NT2/D1 (cell line): ENCODE measurements around the gene CELSR1.

Experiments
- DNase-seq: peaks from one replicate; pipeline ENCODE4 v3.0.0-alpha.2; 2011; ENCODE audit warnings: low read depth, low spot score
- H3K27me3 ChIP-seq: 2 replicates; pipeline ENCODE4 v1.6.0; 2011; ENCODE audit warnings: mild to moderate bottlenecking; ENCODE audit not compliant: insufficient read length, insufficient read depth
- H3K36me3 ChIP-seq: 2 replicates; pipeline ENCODE4 v1.6.1; 2011; ENCODE audit warnings: mild to moderate bottlenecking, low read length, mixed read lengths; ENCODE audit not compliant: insufficient read depth, insufficient read length
- H3K4me1 ChIP-seq: 2 replicates; pipeline ENCODE4 v1.5.1; 2011; ENCODE audit not compliant: insufficient read depth, insufficient read length
- H3K4me3 ChIP-seq: 2 replicates; pipeline ENCODE4 v1.5.1; 2011; ENCODE audit warnings: low read depth; ENCODE audit not compliant: insufficient read length
- H3K9ac ChIP-seq: 2 replicates; pipeline ENCODE4 v1.6.0; 2011; ENCODE audit warnings: low read depth; ENCODE audit not compliant: insufficient read length
- H3K9me3 ChIP-seq: 2 replicates; pipeline ENCODE4 v1.5.1; 2011; ENCODE audit warnings: mild to moderate bottlenecking, low read length; ENCODE audit not compliant: insufficient read depth
- SUZ12 ChIP-seq: IDR thresholded peaks from 2 replicates; pipeline ENCODE4 v1.6.1; 2011; ENCODE audit not compliant: insufficient read length, insufficient read depth; ENCODE audit errors: extremely low read depth
- YY1 ChIP-seq: IDR thresholded peaks from 2 replicates; pipeline ENCODE4 v1.6.1; 2011; ENCODE audit not compliant: insufficient read length, insufficient read depth
- ZNF274 ChIP-seq: IDR thresholded peaks from 2 replicates; pipeline ENCODE4 v1.6.1; 2011; ENCODE audit warnings: mild to moderate bottlenecking, low read depth, low read length

Gene CELSR1

DNA sequence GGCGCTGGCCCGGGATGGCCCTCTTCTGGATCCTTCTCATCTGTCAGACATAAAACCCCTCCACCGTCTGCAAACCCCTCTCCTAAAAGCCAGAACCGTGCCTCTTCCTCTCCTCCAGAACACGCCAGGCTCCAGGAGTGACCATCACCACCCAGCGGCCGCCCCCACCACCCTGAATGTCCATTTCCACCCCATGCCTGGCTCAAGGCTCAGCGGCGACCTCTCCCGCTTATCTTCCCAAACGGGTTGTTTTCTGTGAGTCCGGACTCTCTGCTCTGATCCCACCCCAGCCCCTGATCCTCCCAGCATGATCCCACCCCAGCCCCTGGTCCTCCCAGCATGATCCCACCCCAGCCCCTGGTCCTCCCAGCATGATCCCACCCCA lies 37.6 kb downstream of the CELSR1 start:
- Histone ChIP-seq H3K27me3 (no peaks in the 10 kb centered on the region), H3K36me3 (peaks cover 2% of the 10 kb centered on the region), H3K9me3 (no peaks in the 10 kb centered on the region), H3K4me3 (no peak overlapping the region), H3K4me1 (peaks cover 10% of the 10 kb centered on the region), H3K9ac (no peak overlapping the region)
- no peak for DNase-seq
- no peak for TF ChIP-seq YY1
- TF ChIP-seq SUZ12 = no peak
- no peak for TF ChIP-seq ZNF274

DNA sequence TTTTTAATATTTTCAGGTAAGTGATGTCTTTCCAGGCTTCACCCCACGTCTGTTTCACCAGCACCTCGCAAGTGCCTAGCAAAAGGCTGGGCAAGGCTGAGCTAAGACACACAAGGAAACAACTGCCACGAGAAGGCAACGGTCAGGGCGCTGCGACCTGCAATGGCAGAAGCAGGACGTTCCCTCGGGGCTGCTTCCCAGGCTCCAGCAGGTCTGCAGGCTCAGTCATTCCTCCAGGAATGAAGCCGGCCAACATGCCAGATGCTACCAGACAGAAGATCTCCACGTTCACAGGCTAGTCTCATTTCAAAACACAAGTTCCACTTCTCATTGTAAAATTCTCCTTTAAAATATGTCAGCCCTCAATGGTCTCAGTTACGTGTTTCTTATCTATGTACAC lies 45.5 kb downstream of the CELSR1 start:
- no peak for DNase-seq

DNA sequence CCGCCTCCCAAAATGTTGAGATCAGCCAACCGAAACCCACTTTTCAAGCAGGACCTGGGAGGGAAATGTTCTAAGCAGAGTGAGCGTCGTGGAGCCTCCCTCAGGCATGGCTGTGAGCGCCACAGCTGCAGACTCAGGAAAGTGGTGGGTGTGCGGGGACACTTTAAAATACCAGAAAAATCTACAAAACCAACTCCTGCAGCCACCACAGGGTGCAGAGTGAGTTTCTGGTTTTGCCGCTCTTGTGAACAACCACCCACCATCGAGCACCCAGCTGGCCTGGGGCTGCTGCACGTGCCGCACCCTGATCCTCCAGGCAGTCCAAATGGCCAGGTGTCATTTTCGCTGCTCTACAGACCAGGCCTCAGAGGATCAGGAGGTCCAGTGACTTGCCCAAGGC lies 46.9 kb downstream of the CELSR1 start:
- Histone ChIP-seq H3K27me3 (no peaks in the 10 kb centered on the region), H3K36me3 (no peaks in the 10 kb centered on the region), H3K9ac (no peak overlapping the region), H3K4me3 (no peak overlapping the region), H3K4me1 (peaks cover 4% of the 10 kb centered on the region), H3K9me3 (no peaks in the 10 kb centered on the region)
- DNase-seq = no peak
- TF ChIP-seq SUZ12 (no peak), YY1 (no peak), ZNF274 (no peak)

More for the DNA sequence above, 45.5 kb downstream of the CELSR1 start:
- H3K27me3 ChIP-seq = no peaks in the 10 kb centered on the region
- no peak overlapping the region for H3K9ac ChIP-seq
- TF ChIP-seq ZNF274 (no peak), SUZ12 (no peak), YY1 (no peak)
- no peaks in the 10 kb centered on the region for H3K36me3 ChIP-seq
- H3K4me1 ChIP-seq = peaks cover 3% of the 10 kb centered on the region
- H3K4me3 ChIP-seq = no peak overlapping the region
- H3K9me3 ChIP-seq = no peaks in the 10 kb centered on the region

DNA sequence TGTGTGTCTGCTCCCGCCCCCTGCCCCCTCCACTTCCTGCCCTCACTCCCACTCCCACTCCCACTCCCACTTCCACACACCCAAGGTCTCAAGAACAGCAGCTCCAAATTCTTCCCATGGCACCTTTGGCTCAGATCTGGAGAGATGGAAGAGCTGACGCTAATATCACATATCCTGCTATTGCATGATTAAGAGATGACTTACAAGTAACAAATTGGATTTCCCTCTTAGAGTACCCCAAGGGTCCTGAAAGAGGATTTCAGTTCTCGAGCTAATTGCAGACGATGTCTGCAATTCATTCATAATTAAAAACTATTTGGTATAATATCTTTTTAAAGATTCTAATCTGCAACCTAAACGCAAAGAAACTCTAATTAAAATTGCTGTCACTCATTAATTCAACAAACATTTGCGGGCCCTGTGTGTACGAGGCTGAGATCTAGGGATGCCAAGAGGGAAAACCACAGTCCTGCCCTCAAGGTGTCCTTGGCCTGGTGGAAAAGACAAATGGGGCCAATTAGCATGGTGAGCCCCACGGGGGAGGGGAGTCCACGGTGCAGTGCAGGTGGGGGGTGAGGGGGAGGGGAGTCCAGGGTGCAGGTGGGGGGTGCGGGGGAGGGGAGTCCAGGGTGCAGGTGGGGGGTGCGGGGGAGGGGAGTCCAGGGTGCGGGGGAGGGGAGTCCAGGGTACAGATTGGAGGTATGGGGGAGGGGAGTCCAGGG lies 50.3 kb downstream of the CELSR1 start:
- no peaks in the 10 kb centered on the region for H3K27me3 ChIP-seq
- TF ChIP-seq SUZ12 (no peak), YY1 (no peak), ZNF274 (no peak)
- peaks cover 12% of the 10 kb centered on the region; the same call in 1 of the 2 replicates for H3K9me3 ChIP-seq
- no peaks in the 10 kb centered on the region for H3K36me3 ChIP-seq
- DNase-seq = no peak
- H3K4me3 ChIP-seq = no peak overlapping the region
- H3K9ac ChIP-seq = no peak overlapping the region
- H3K4me1 ChIP-seq = peaks cover 6% of the 10 kb centered on the region

DNA sequence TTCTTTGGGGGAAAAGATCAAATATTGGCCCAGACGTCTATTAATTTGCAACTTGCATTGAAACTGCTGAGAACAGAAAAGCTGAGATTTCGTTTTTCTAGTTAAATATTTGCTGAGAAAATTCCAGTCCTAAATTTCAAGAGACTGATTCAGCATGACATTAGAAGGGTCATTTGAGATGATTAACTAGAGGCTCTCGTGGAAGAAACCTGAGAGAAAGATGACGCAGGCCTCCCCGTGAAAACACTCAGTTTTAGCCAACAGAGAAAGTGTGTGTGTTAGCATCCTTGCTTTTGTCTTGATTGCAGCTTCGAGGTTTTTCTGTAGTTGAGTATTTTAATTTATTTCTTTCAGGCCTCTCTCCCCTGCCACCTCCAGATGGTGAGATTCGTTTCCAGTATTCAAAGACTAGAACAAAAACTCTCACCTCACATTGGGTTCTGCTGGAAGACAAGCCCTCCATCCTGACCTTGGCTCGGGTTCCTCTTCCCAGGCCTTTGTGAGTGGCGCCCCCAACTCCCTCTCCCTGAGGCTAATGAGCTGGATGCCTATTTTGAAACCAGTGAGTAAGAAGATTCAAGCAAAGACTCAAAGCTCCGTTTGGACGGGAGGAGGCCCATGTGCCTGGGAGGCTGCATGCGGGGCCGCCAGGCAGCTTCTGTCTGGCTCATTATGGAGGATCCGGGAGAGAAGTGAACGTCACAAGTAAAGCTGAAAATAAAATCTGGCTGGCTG lies 52.4 kb downstream of the CELSR1 start:
- no peaks in the 10 kb centered on the region for H3K36me3 ChIP-seq
- H3K9me3 ChIP-seq = peaks cover 13% of the 10 kb centered on the region; the same call in 1 of the 2 replicates
- TF ChIP-seq ZNF274 = no peak
- TF ChIP-seq SUZ12 = no peak
- no peak for TF ChIP-seq YY1
- no peak for DNase-seq
- no peak overlapping the region for H3K4me3 ChIP-seq
- H3K4me1 ChIP-seq = peaks cover 6% of the 10 kb centered on the region
- no peaks in the 10 kb centered on the region for H3K27me3 ChIP-seq
- H3K9ac ChIP-seq = no peak overlapping the region

DNA sequence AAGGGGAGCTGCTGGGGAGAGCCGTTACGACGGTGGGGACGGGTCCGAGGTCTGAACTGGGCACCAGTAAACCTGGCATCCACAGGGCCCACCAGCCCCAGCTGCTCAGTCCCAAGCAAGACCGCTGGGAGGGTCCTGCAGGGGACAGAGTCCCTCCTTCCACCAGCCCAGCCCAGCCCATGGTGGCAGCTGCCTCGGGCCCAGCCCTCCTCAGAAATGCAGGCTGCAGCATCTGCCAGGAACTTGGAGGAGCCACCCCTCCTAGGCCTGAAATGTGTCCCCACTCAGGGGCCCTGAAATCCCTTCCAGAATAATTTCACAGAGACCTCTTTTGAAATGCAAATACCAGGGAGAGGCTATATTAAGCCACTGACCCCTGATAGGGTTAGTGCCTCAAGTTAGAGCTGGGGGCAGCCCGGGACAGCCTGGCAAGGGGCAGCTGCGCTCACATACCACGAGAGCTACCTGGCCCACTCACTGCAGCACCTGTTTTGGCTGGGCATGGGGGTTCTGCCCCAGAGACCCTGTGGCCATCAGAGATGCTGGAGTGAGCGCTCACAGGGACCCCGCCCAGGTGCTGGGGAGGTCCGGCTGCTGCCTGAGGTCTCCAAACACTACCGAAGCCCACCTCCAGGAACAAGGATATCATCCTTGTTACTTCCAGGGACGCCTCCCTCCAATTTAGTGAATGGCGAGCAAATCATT lies 53.1 kb downstream of the CELSR1 start:
- no peak for TF ChIP-seq YY1
- TF ChIP-seq SUZ12 = no peak
- no peak for TF ChIP-seq ZNF274
- Histone ChIP-seq H3K4me1 (peaks cover 6% of the 10 kb centered on the region), H3K9me3 (peaks cover 13% of the 10 kb centered on the region; the same call in 1 of the 2 replicates), H3K4me3 (no peak overlapping the region), H3K9ac (peak overlapping the region; percentile 50), H3K36me3 (no peaks in the 10 kb centered on the region), H3K27me3 (no peaks in the 10 kb centered on the region)
- DNase-seq = no peak

DNA sequence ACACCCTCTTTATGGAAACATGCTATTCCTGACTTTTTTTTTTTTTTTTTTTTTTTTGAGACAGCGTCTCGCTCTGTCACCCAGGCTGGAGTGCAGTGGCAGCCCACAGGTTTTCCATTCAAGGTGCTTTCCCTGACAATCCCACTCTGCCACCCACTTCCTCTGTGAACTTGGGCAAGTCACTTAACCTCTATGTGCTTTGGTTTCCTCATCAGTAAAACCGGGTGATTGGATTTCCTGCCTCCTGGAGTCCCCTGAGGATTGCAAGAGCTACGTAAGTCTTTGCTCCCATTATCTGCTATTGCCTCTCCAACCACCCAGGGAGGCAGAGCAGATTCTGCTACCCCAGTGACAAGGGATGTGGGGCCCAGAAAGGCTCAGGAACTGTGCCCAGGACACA lies 54.1 kb downstream of the CELSR1 start:
- H3K4me3 ChIP-seq = no peak overlapping the region
- TF ChIP-seq ZNF274 = no peak
- TF ChIP-seq YY1 = no peak
- TF ChIP-seq SUZ12 = no peak
- peaks cover 12% of the 10 kb centered on the region for H3K4me1 ChIP-seq
- H3K27me3 ChIP-seq = no peaks in the 10 kb centered on the region
- no peak overlapping the region for H3K9ac ChIP-seq
- DNase-seq = no peak
- H3K36me3 ChIP-seq = no peaks in the 10 kb centered on the region
- peaks cover 13% of the 10 kb centered on the region; the same call in 1 of the 2 replicates for H3K9me3 ChIP-seq
